Measurements from ENCODE around the gene NTN4.
"Not testable (repeated sequence)": the region's sequence is repeated elsewhere in the genome, so short reads cannot be mapped to it uniquely, and the experiment has no call there.

The NTN4 gene

DNA sequence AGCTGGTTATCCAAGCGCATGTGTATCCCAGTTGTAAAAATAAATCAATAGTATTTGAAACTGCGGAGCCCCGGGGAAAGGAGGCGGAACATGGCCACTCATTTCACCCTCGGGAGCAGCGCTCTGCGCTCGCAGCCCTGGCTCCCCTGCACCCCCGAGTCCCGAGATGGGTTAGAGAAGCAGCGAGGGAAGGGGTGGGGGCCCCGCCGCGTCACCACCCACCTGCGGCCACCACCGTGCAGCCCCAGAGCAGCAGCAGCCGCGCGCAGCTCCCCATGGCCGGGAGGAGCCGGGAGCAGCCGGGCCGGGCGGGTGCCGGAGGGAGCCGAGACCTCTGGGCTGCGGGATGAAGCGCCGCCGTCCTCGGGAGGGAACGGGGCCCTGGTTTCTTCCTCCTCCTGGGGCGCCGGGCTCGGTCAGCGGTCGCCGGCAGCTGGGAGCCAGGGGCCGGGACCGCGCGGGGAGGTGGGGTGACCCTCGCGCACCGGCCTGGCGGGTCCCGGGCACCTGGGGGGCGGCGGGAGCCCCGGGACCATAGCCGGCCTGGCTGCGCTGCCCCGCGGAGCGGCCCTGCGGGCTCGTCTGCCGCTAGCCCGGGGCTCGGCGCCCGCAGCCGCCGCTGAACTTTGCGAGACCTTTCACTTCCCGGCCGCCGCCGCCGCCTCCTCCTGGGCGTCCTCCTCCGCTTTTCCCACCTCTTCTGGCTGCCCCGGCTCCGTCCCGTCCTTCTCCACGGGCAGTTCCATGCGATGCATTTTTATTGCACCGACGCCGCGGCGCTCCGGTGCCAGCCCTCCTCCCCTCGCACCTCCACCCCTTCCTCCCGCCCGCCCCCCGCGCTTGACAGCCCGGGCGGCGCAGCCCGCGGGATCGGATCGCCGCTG lies at the start of gene NTN4:
Gene NTN4, minus strand, starts transcription at position 732 of the 884 bp plus-strand sequence. Its CDS starts 455 bp downstream, at position 277.
- DNase-seq, result peak in 1 of 2 experiments; percentile 34

DNA sequence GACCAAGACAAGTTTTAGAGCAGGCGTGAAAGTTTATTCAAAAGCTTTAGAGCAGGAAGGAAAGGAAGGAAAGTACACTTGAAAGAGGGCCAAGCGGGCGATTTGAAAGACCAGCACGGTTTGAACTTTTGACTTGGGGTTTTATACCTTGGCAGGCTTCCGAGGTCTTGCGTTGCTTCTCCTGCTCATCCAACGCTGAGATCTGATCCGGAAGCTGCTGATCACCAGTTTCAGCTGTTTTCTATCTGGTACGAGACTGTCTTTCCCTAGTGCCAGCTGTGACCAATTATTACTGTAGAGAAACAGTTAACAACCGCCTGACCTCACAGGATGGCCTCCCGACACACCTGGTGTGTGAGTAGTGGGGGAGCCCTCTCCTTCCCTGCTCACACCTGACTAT lies 47.6 kb upstream of the NTN4 start:
- no peak for DNase-seq

DNA sequence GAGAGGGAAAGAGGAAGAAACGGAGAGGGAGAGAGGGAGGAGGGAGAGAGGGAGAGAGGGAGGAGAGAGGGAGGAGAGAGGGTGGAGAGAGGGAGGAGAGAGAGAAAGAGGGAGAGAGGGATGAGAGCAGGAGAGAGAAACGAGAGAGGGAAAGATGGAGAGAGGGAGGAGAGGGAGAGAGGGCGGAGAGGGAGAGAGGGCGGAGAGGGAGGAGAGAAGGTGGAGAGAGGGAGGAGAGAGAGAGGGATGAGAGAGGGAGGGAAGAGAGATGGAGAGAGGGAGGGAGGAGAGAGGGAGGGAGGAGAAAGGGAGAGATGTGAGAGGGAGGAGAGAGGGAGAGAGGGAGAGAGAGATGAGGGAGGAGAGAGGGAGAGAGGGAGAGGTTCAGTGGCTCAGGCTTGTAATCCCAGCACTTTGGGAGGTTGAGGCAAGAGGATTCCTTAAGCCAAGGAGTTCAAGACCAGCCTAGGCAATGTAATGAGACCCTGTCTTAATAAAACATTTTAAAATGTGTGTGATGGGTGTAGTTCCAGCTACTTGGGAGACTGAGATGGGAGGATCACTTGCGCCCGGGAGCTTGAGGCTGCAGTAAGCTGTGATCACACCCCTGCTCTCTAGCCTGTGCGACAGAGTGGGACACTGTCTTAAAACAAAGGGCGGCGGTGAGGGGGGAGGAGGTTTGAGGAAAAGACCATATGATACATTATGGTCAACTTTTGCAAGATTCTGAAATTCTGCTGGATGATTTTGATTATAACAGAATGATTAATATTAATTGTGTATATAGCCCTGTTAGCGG lies 46.9 kb upstream of the NTN4 start:
- DNase-seq, result no peak

DNA sequence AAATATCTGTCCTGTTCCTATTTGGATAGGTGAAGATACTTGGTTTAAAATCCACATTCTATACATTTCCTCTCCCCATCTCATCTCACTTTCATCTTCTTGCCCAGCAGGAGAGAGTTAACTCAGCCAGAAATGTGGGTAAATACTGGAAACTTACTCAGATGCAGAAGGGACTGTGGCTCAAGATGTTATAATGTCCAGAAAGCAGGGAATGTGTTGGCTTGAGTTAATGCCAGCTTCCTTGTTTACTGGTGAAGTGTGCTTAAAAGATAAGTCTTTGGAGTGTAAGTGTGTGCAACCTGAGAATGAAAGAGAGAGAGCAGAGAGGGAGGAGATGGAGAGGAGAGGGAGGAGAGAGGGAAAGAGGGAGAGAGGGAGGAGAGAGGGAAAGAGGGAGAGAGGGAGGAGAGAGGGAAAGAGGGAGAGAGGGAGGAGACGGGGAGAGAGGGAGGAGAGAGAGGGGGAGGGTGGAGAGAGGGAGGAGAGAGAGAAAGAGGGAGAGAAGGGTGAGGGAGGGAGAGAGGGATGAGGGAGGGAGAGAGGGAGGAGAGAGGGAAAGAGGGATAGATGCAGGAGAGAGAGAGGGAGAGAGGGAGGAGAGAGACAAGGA lies 46.2 kb upstream of the NTN4 start:
- DNase-seq, result no peak

DNA sequence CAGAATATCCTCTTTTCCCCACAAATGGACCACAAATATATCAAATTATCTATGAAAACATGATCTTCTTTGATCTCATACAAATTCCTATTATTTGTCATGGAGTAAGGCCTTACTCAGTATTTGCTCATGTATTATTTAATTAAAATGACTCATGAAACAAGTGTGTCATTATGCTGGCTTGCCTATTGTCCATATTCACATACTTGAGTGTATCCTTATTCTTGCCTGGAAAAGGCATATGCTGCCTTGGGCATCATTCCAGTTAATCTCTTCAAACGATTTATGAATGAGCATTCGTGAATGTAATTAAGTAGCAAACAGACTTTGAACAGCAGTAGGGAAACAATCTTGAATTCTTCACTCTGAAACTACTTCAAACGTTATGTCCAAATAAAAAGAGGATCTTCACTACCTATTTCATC lies 45.6 kb upstream of the NTN4 start:
- DNase-seq, result no peak

DNA sequence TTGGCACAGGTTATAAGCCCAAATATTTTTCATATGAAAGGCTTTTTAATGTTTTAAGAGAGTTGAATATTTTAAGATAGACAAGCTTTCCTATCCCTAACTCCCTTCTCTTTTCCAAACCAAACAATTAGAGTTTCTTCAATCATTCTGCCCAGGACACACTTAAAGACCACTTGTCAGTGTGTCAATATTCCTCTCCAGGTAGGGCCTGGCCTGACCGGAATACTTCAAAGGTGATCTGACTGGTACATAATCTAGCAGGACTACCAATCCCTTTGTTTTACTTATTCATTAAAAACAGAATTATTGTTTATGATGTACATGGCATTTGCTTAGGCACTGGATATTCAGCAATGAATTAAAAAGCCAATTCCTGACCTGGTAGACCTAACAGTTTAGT lies 44.0 kb upstream of the NTN4 start:
- no peak for DNase-seq

DNA sequence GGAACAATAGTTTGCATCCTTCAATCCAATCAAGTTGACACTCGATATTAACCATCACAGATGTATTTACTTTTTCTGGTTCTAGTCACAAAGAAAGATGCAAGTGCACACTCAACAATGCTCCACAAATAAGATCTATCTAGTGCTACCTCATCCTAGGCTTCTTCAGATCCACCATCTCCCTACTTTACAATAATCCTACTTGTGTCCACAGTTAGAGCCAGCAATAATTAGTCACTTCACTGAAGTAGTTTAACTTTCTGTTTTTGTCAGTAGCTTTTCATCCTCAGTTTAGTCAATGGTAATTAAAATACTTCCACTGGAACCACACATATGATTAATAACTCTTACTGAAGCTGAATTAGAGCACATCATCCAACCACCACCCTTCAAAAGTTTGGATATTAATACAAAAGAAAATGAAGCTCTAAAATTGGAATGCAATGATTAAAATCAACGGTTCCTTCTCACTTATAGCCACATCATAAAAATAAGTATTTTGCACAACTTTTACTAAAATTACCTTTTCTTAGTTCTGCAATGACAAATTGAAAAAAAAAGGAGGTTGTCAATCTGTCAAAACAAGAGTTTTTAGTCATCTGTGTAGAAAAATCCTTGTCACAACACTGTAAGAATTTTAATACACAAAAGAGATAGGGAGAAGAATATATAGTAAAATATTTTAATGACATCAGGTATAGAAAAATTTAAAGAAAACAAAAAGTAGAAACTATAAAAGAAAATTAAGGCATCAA lies 39.9 kb upstream of the NTN4 start:
- no peak for DNase-seq

DNA sequence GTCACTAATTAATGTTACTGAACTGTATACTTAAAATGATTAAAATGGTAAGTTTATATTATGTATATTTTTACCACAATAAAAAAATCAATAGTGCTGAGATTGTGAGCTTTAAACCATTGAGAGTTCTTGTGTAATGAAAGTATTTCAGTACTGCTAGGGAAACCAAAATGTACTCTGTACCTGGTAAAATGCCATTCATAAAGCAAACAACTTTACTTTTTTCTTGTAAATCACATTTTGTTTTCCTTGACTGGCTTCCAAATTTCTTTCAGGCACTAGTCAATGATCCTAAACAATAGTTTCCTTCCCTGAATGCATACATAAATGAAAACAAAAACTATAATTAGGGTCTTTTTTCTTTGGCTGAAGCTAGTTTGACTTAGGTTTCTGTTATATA lies 38.8 kb upstream of the NTN4 start:
- DNase-seq, result no peak

DNA sequence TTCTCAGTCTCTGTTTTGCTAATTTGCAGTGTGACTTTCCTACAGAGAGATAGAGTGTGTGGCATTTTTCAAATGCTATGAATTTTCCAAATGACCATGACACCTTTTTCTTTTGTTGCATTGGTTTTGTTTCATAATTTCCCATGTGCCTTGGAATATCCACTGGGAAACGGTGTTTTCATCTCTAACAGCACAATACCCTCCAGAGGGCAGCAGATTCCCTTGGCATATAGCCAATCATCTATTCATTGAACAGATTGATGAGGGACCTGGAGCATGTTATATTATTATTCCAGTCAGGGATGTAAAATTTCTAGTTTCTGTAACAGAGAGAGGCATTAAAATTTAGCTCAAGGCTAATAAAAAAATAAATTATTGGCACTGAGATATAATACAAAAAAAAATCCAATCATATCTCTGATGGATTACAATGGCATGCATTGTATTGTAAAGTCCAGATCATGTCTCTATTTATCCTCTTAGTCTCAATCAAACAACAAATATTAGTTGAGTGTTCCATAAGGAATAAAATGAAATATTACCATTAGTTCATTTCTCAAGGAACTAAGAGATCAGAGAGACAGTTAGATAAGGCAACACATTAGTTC lies 29.6 kb upstream of the NTN4 start:
- peak in 1 of 2 experiments; percentile 62 for DNase-seq

DNA sequence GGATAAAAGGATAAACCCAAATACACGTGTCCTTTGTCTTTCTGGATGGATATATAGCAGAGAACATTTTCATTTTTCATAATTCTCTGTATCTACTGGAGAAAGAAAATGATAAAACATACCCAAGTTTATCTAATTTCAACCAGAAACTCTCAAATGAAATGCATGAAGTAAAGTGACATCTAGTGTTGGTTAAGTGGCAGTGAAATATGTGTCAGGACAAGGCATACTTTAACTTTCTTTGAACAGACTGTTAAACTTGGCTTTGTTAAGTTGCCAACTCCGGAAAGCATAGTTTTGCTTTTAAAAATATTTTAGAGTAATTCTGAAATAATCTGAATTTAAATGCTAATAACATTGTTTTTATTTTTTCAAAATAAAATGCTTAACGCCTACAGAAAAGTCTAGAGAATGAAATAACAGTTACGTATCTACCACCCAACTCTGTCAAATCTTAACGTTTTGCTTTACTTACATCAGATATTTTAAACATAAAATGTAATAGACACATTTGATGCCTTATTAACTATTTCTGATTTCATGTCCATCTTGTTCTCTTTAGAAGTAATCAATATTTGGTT lies 25.2 kb upstream of the NTN4 start:
- DNase-seq, result peak in 1 of 2 experiments; percentile 71

DNA sequence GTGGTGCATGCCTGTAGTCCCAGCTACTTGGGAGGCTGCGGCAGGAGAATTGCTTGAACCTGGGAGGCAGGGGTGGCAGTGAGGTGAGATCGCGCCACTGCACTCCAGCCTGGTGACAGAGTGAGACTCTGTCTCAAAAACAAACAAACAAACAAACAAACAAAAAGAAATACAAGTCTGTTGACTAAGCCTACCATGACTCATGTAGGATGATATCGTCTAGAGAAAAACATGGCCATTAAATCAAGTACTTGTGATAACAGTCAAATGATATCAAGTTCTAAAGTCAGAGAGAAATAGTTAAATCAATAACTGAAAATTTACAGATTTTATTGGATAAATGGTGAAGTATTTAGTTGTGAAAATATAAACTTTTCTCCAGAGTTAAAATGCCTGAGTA lies 21.6 kb upstream of the NTN4 start:
- not testable (repeated sequence) for DNase-seq

DNA sequence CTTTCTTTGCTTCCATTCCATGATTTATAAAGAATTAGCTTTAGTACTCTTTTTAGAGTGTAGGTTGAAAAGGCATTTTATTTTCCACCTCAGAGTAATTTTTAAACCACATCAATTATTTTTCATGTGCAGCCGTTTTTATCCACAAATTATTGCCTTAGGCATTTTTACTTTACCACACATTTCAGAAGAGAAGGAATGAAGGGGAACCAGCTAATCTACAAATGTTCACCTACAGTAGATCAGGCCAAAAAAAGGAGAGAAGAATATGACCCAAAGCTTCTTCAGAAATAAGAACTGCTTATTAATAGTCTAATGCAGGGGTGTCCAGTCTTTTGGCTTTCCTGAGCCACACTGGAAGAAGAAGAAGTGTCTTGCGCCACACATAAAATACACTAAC lies 19.8 kb upstream of the NTN4 start:
- no peak for DNase-seq

DNA sequence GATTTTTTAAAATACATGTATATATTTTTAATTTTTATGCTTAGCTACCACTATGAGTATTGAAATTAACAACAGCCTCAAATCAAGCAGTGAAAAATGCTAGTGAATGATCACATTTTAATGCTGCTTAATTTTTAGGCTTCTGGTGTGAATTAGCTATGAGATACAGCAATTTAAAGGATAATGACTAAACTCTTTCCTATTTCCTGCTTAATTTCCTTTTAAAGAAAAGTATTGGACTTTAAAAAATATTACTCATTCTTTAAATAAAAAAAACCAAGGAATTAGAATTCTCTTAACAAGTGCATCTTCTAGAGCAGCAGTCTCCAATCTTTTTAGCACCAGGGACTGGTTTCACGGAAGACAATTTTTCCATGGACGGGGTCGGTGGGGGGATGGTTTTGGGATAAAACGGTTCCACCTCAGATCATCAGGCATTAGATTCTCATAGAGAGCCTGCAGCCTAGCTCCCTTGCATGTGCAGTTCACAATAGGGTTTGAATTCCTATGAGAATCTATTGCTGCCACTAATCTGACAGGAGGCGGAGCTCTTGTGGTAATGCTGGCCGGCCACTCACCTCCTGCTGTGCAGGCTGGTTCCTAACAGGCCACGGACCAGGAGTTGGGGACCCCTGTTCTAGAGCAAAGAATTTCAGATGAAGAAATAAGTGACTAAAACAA lies 18.6 kb upstream of the NTN4 start:
- no peak for DNase-seq

DNA sequence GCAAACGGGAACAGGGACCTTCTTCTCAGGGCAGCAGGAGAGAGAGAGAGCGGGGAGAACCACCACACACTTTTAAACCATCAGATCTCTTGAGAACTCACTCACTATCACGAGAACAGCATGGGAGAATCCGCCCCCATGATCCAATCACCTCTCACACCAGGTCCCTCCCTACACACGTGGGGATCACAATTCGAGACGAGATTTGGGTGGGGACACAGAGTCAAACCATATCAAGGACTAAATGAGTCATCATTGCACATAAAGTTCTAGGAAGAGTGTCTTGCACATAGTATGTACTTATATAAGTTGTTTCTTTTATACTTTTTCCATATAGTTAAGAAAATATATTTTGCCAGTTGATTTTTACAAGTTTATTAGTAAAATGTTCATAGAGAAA lies 17.6 kb upstream of the NTN4 start:
- DNase-seq, result no peak

DNA sequence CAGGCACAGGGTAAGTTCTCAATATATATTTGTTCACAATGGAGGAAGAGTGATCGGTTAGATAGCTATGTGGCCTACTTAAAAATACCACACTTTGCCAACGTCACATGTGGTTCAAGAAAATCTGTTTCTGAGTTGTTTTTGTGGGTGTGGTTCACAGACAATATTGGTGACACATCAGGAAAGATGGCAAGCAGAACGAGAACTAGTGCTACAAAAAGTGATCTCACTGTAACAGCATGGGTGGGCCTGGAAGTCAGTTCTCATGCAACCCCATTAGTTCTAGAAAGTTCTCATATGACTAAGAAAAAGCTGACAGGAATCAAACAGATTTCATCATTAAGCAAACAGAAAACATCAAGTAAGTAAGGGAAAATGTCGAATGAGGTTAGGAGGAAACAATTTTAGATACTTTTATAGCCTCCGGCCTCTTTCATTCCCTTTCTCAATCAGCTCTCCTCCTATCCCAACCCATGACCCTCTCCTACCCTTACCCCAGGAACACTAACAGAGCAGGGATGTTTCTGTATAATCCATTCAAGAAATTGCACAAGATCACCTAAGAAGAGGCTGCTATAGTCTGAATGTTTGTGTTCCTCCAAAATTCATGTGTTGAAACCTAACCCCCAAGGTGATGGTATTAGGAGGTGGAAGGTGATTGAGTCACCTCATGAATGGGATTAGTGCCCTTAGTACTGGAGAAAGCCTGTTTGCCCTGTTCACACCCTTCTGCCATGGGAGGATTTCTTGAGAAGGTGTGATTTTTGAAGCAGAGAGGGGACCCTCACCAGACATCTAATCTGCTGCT lies 15.5 kb upstream of the NTN4 start:
- peak; percentile 92 to 96 for DNase-seq

DNA sequence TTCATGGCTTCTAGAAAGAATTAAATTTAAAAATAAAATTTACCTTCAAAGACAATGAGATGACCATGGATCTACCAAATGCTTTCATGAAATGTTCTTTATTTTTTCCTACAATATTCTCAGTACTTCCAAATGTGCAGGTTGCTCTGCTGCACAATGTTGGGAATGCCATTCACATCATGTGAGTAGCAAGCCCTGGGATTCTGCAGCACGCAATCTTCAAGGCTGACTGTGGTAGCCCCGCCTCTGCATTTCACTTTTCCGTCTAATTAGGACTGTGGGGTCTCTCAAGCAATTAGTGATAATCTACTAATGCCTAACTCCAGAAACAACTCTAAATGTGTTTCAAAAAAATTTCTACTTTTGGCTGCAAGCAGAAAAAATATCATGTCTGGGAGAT lies 13.7 kb upstream of the NTN4 start:
- no peak for DNase-seq

DNA sequence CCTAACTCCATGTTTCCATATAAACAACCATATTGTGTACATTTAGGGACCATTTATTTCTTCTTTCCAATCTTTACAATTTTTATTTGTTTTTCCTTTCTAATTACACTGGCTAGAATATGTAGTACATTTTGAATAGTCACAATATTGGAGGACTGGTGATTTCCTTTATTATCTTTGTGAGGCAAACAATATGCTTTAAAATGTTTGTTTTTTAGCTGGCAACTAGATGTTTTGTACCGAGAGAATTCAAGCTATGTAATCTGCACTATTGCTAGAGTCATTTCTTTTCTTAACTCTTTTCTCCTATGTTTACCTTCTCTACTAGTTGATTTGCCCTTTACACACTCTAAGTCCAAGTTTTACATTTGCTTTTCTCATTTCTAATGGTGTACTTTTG lies 13.3 kb upstream of the NTN4 start:
- DNase-seq, result no peak

DNA sequence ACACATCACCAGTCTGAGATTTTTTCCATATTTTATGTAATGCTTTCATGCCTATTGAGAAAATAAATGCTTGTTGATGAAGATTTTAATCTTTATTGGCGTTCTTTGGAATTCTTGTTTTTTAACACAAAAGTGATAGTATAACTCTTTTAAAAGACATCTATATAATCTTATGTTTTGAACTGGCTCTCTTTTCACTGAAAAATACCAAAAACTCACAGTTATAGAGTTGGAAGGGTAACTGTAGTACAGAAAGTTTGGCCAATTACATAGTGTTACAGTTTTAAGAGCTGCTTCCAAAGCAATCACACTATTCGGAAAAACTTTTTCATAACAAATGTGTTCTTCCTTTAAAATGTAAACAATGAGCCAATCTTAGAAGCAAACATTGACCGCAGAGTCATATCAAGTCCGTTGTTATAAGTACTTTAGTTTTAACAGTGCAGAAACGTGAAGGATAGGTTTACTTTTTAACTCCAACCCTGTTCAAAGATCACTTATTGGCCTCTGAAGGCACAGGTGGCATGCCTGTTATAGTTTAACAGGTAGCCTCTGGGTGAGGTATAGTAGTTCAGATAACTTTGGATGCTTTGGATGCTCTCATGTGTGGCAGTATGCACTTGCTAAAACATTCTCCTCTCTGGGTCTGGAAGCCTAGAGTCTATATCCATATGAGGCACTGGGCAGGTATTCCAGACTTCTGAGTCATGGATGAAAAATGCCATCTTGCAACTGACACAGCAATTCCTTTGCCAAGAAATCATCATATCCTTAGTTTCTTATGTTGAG lies 12.1 kb upstream of the NTN4 start:
- peak; percentile 82 to 93 for DNase-seq

DNA sequence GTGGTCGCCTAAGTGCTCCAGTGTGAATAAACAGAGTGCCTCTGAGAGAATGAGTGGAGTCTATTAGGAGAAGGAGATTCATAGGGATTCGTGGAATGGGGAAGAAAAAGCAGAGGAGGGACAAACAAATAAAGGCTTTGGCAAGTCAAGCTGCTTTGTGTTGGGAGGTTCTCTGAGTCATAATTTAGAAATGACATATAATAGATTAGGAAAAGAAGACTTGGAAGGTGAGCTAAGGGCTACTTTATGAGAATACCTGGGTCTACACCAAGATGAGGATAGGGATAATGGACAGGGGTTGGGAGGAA lies 6.4 kb upstream of the NTN4 start:
- no peak for DNase-seq
